K562 (cell line): ENCODE measurements around the gene KRTAP4-7.

ENCODE experiments used
- ATF2 ChIP-seq: sonication (generic); formaldehyde crosslinking; IDR thresholded peaks from 2 replicates; pipeline ENCODE4 v1.8.1; 2022; ENCODE audit warnings: missing genetic modification reagents
- HDAC2 ChIP-seq: fragments of 450-650 bp; IDR thresholded peaks from 2 replicates; pipeline ENCODE4 v1.6.1; 2016; ENCODE audit warnings: mild to moderate bottlenecking
- HMG20B ChIP-seq: fragments of 250-450 bp; sonication (Bioruptor Pico); IDR thresholded peaks from 2 replicates; pipeline ENCODE4 v1.5.0; 2021; ENCODE audit warnings: mild to moderate bottlenecking
- JUND ChIP-seq, 2 experiments: IDR thresholded peaks; 2 replicates in 1 of 2; 3 replicates in 1 of 2; pipeline ENCODE4 v1.6.1; 2011; ENCODE audit warnings: borderline replicate concordance in 2 of 2, low read depth in 2 of 2, low read length in 2 of 2, improper control_type of control experiment in 1 of 2, missing biosample characterization in 1 of 2, missing genetic modification characterization in 1 of 2, missing genetic modification reagents in 1 of 2
- MLLT1 ChIP-seq, 2 experiments: fragments of 450-650 bp; IDR thresholded peaks; 2 replicates each; pipeline ENCODE4 v1.6.1; 2016
- PKNOX1 ChIP-seq: fragments of 450-650 bp; IDR thresholded peaks from 2 replicates; pipeline ENCODE4 v1.6.1; 2016
- SMAD3 ChIP-seq: fragments of 450-650 bp; formaldehyde crosslinking; conservative IDR thresholded peaks from 2 replicates; pipeline ENCODE4 v1.4.0; 2020; ENCODE audit warnings: mild to moderate bottlenecking

- TF ChIP-seq ATF2 (CRISPR knock-in tag) (no peak), SMAD3 (no peak), JUND (IDR thresholded peaks at IDR 0.05; ENCODE audit: borderline replicate concordance, low read depth, low read length) (no peak), JUND (tag; IDR thresholded peaks at IDR 0.05; ENCODE audit: borderline replicate concordance, low read depth, low read length) (no peak), MLLT1 (IDR thresholded peaks at IDR 0.05) (no peak), PKNOX1 (no peak), HMG20B (CRISPR knock-in tag) (no peak), HDAC2 (no peak)
These were observed 19.9 kb downstream of the KRTAP4-7 start for GRCh38 chr17:41103896-41104295.
